Stomach (tissue), 9 donors: Measurements from ENCODE around the gene TCP11L2. TPM values are rescaled to one million over a fixed set of nuclear protein-coding genes. Genes with fewer than 3 reads are reported as not detected.
A peak's percentile ranks its signal among the peaks of the same experiment; 100 is the strongest.

Experiments
- DNase-seq, 2 donors: peaks; one replicate each; pipeline versions ENCODE4 v3.0.0 to v3.0.0-alpha.2; 2013 to 2019
- H3K27ac ChIP-seq, 5 donors: fragments of 200-600 bp in 4 of 5; sonication (generic) in 4 of 5; one replicate each; pipeline ENCODE4 v1.5.1; 2013 to 2019; ENCODE audit warnings: mild to moderate bottlenecking in 1 of 5, moderate library complexity in 1 of 5
- H3K27me3 ChIP-seq, 3 donors: fragments of 200-600 bp; sonication (generic); one replicate each; pipeline ENCODE4 v1.5.1; 2017 to 2019; ENCODE audit warnings: mixed run types in 1 of 3
- H3K36me3 ChIP-seq, 4 donors: fragments of 200-600 bp; sonication (generic); 1 replicate in 3 of 4; 2 replicates in 1 of 4; pipeline ENCODE4 v1.5.1; 2016 to 2019
- H3K4me1 ChIP-seq, 4 donors: fragments of 200-600 bp; sonication (generic); one replicate each; pipeline ENCODE4 v1.5.1; 2016 to 2019
- H3K4me3 ChIP-seq, 4 donors: fragments of 200-600 bp; sonication (generic) in 3 of 4; one replicate each; pipeline ENCODE4 v1.5.1; 2016 to 2019; ENCODE audit warnings: mild to moderate bottlenecking in 1 of 4
- H3K9me3 ChIP-seq, 4 donors: fragments of 200-600 bp; sonication (generic); one replicate each; pipeline ENCODE4 v1.5.1; 2016 to 2019
- CTCF ChIP-seq, 7 experiments: fragments of 450-650 bp in 4 of 7; fragments of 200-600 bp in 3 of 7; sonication (generic) in 3 of 7; IDR thresholded peaks; one replicate each; pipeline ENCODE4 v1.5.1; 2016 to 2019; ENCODE audit warnings: antibody characterized with exemption in 7 of 7, control low read depth in 2 of 7, mild to moderate bottlenecking in 1 of 7
- EP300 ChIP-seq: sonication (generic); formaldehyde crosslinking; IDR thresholded peaks from one replicate; pipeline ENCODE4 v1.6.1; 2017; ENCODE audit warnings: antibody characterized with exemption
- POLR2A ChIP-seq, 4 donors: fragments of 450-650 bp; IDR thresholded peaks; one replicate each; pipeline ENCODE4 v1.6.1; 2016; ENCODE audit warnings: antibody characterized with exemption in 4 of 4, control low read depth in 2 of 4, mild to moderate bottlenecking in 1 of 4, moderate library complexity in 1 of 4
- POLR2AphosphoS5 ChIP-seq, 3 donors: sonication (generic); formaldehyde crosslinking; IDR thresholded peaks; one replicate each; pipeline ENCODE4 v1.6.1; 2016; ENCODE audit warnings: antibody characterized with exemption in 3 of 3
- WGBS, 5 donors: extraction: QIAGEN DNeasy Blood & Tissue Kit in 3 of 5; methylation state at CpG; one replicate each; pipeline versions ENCODE4 v1.1.5 to v1.1.7; 2013 to 2018; 5-methylcytosine and 5-hydroxymethylcytosine counted together
- intact Hi-C: fragments of 100-400 bp; cut with DNase I; formaldehyde crosslinking; loops from one replicate; pipeline ENCODE4 v1.15.1; 2023; ENCODE audit warnings: low total_unique reads
- polyA plus RNA-seq, 3 donors: library from polyadenylated mRNA; stranded (reverse); fragments of 200-250 nt; gene quantifications; one replicate each; pipeline ENCODE4 v1.2.3, GENCODE V29; 2013
- total RNA-seq, 5 donors: library from RNA; depleted of rRNA; stranded (reverse); fragments of >200 nt; gene quantifications; one replicate each; pipeline versions ENCODE4 v1.1.0 to v1.2.3, GENCODE V29; 2014 to 2016
- donor health status: healthy with polysubstance abuse.
- donor health status: Bipolar disorder and iron deficiency.
- donor health status: healthy.

The TCP11L2 gene
- total and polyA plus RNA-seq, 8 donors: 0.29 to 57.5 (median 16.5) TPM

GRCh38 chr12:106343214-106343528 lies 40.6 kb downstream of the TCP11L2 start:
- no peaks in the 10 kb centered on the region for H3K27me3 ChIP-seq
- H3K4me3 ChIP-seq: peak overlapping the region in 2 of 4 donors; percentile 4 to 6
- H3K9me3 ChIP-seq: no peaks in the 10 kb centered on the region
- H3K36me3 ChIP-seq: peaks cover 0 to 83% (median 56%) of the 10 kb centered on the region in 4 donors
- WGBS, 5 donors: 53 to 59% (median 57%) methylated on average over 2 of the region's 2 CpGs
- no peak for TF ChIP-seq CTCF (IDR thresholded peaks at IDR 0.05)
- no peak for TF ChIP-seq EP300
- TF ChIP-seq POLR2A (IDR thresholded peaks at IDR 0.05): no peak
- TF ChIP-seq POLR2AphosphoS5 (IDR thresholded peaks at IDR 0.05): no peak
- no peak for DNase-seq
- H3K27ac ChIP-seq: peak overlapping the region in 4 of 5 donors; percentile 60 to 73 (median 69)
- H3K4me1 ChIP-seq: peaks cover 13 to 30% (median 21%) of the 10 kb centered on the region in 4 donors
- intact Hi-C loops: no loop called here

GRCh38 chr12:106344131-106344530 lies 41.6 kb downstream of the TCP11L2 start:
- TF ChIP-seq CTCF (IDR thresholded peaks at IDR 0.05) (no peak), POLR2A (IDR thresholded peaks at IDR 0.05) (no peak), EP300 (no peak), POLR2AphosphoS5 (IDR thresholded peaks at IDR 0.05) (no peak)
- Histone ChIP-seq H3K36me3 (peaks cover 0 to 79% (median 48%) of the 10 kb centered on the region in 4 donors), H3K4me3 (no peak overlapping the region), H3K27ac (peak overlapping the region in 3 of 5 donors; percentile 60 to 73 (median 65)), H3K27me3 (no peaks in the 10 kb centered on the region), H3K9me3 (no peaks in the 10 kb centered on the region), H3K4me1 (peaks cover 13 to 27% (median 21%) of the 10 kb centered on the region in 4 donors)
- WGBS, 5 donors: 74 to 86% (median 82%) methylated on average over 5 of the region's 5 CpGs
- no peak for DNase-seq
- intact Hi-C loops: no loop called here

GRCh38 chr12:106345746-106346145 lies 43.2 kb downstream of the TCP11L2 start:
- no peaks in the 10 kb centered on the region for H3K9me3 ChIP-seq
- 47 to 71% (median 66%) methylated on average over 5 of the region's 5 CpGs for WGBS, 5 donors
- intact Hi-C loops: no loop called here

GRCh38 chr12:106348411-106348810 lies 45.9 kb downstream of the TCP11L2 start:
- WGBS, 5 donors: 49 to 58% (median 54%) methylated on average over 4 of the region's 4 CpGs
- H3K4me3 ChIP-seq: no peak overlapping the region
- intact Hi-C loops: no loop called here
- H3K9me3 ChIP-seq: no peaks in the 10 kb centered on the region
- H3K27me3 ChIP-seq: no peaks in the 10 kb centered on the region
- H3K27ac ChIP-seq: no peak overlapping the region
- peaks cover 4 to 58% (median 35%) of the 10 kb centered on the region in 4 donors for H3K36me3 ChIP-seq
- peaks cover 0 to 7% (median 5%) of the 10 kb centered on the region in 4 donors for H3K4me1 ChIP-seq
- DNase-seq: no peak
- no peak for TF ChIP-seq POLR2A (IDR thresholded peaks at IDR 0.05)
- TF ChIP-seq CTCF (IDR thresholded peaks at IDR 0.05): no peak
- TF ChIP-seq EP300: no peak
- TF ChIP-seq POLR2AphosphoS5 (IDR thresholded peaks at IDR 0.05): no peak

More at GRCh38 chr12:106345746-106346145, 43.2 kb downstream of the TCP11L2 start:
- no peaks in the 10 kb centered on the region for H3K27me3 ChIP-seq
- H3K27ac ChIP-seq: no peak overlapping the region
- no peak for TF ChIP-seq POLR2A (IDR thresholded peaks at IDR 0.05)
- peak in 4 of 7 experiments; percentile 8 to 23 (median 20) for TF ChIP-seq CTCF (IDR thresholded peaks at IDR 0.05)
- no peak for TF ChIP-seq EP300
- TF ChIP-seq POLR2AphosphoS5 (IDR thresholded peaks at IDR 0.05): peak in 1 of 3 donors; percentile 32
- DNase-seq: peak; percentile 27 to 79
- peaks cover 4 to 78% (median 50%) of the 10 kb centered on the region in 4 donors for H3K36me3 ChIP-seq
- peaks cover 13 to 25% (median 21%) of the 10 kb centered on the region in 4 donors for H3K4me1 ChIP-seq
- no peak overlapping the region for H3K4me3 ChIP-seq
